Suppressor macrophage (primary cell): ENCODE data around the gene GALK2.
"Not testable (repeated sequence)": the region's sequence is repeated elsewhere in the genome, so short reads cannot be mapped to it uniquely, and the experiment has no call there.

ENCODE experiments used
- DNase-seq, 4 experiments: peaks; one replicate each; pipeline ENCODE4 v3.0.0-alpha.2; 2020 to 2022

Gene GALK2

GRCh38 chr15:49354439-49354838 is 184.4 kb downstream of the GALK2 start:
- DNase-seq, result not testable (repeated sequence)

DNA sequence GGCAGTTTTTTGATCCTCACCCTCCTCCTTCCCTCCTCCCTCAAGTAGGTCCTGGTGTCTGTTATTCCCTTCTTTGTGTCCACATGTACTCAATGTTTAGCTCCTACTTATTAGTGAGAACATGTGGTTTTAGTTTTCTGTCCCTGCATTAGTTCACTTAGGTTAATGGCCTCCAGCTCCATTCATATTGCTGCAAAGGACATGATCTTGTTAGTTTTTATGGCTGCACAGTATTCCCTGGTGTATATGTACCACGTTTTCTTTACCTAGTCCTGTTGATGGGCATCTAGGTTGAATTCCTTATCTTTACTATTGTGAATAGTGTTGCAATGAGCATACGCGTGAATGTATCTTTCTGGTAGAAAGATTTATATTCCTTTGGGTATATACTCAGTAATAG is 191.3 kb downstream of the GALK2 start:
- DNase-seq, result no peak

DNA sequence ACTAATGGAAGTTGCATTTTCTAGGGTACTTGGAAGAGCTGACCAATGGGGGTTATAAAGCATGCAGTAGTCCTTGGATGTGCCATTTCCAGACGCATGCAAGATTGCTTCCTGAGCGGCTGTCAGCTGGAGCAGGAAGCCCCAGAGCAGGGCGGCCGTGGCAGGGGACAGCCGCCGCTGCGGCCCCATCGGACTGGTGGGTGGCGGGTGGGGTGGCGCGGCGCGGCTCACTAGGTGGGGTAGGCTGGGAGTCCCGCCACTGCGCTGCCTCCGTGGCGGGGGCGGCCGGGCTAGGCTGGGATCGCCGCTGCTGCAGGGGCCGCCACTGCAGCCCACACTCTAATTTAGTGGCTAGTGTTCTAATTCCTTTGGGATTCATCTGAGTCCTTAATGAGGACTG is 196.4 kb downstream of the GALK2 start:
- DNase-seq, result no peak

- peak in 2 of 4 experiments; percentile 17 to 28 for DNase-seq
Measured at GRCh38 chr15:49370782-49371181, 200.7 kb downstream of the GALK2 start.

- no peak for DNase-seq
Measured at GRCh38 chr15:49372366-49372765, 202.3 kb downstream of the GALK2 start.

DNA sequence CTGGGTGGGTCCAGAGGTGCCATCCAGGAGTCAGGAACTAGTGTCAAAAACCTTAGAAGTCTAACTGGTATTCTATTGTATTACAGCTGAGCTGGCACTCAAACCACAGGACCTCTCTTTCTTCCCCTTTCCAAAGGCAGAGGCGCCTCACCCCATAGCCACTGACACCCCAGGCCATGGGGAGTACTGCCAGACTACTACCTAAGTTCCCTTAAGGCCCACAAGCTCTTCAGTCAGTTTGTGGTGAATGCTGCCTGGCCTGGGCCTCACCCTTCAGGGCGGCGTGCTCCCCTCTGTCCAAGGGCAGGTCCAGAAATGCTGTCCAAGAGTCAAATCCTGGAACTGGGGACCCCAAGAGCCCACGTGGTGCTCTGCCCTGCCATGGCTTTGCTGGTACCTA is 209.9 kb downstream of the GALK2 start:
- peak; percentile 36 to 60 (median 47) for DNase-seq

DNA sequence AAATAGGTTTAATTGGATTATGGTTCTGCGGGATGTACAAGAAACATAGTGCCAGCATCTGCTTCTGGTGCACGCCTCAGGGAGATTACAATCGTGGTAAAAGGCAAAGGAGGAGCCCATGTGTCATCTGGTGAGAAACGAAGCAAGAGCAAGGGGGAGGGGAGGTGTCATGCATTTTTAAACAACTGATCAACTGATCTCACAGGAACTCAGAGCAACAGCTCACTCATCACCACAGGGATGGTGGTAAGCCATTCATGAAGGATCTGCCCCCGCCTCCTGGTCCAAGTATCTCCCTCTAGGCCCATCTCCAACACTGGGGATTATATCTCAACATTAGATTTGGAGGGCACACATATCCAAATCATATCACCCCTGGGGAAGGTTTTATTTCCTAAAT is 210.9 kb downstream of the GALK2 start:
- DNase-seq, result no peak
